Measurements from ENCODE around the gene MRPL52. TPM values are rescaled to one million over a fixed set of nuclear protein-coding genes. Genes with fewer than 3 reads are reported as not detected.
"Not testable (repeated sequence)": the region's sequence is repeated elsewhere in the genome, so short reads cannot be mapped to it uniquely, and the experiment has no call there.

MRPL52 gene
- total RNA-seq (2014; rRNA removed; shearing (Covaris generic); ENCODE audit: low replicate concordance), result 71.3 and 107 TPM in 2 replicates

GRCh38 chr14:22829661-22830442 is at the start of gene MRPL52:
Gene MRPL52, plus strand, starts transcription at chr14:22829887. Its CDS starts 26 bp downstream, at chr14:22829913.
- H3K27ac ChIP-seq (ENCODE audit: low read length), result peak within 1 kb of the TSS; percentile 57
- no peaks in the 10 kb centered on the region for H3K9me2 ChIP-seq (replicated peaks; ENCODE audit: insufficient read depth, low read length)
- peak within 1 kb of the TSS; percentile 81 for H3K9ac ChIP-seq (ENCODE audit: low read length)
- H3K4me1 ChIP-seq (ENCODE audit: low read length), result peaks cover 20% of the 10 kb centered on the region
- H3K36me3 ChIP-seq (ENCODE audit: insufficient read depth, low read length), result peaks cover 15% of the 10 kb centered on the region; the same call in 1 of the 2 replicates
- H3K4me3 ChIP-seq (ENCODE audit: low read length), result peak within 1 kb of the TSS; percentile 87
- H3K27me3 ChIP-seq (ENCODE audit: low read length), result no peaks in the 10 kb centered on the region
- H2AFZ ChIP-seq (ENCODE audit: low read length), result peak within 1 kb of the TSS; percentile 70
- H4K20me1 ChIP-seq (ENCODE audit: insufficient read depth, low read depth, low read length), result no peaks in the 10 kb centered on the region
- peak within 1 kb of the TSS; percentile 90 for H3K4me2 ChIP-seq (ENCODE audit: low read depth, low read length, poor library complexity, severe bottlenecking)
- peaks cover 20% of the 10 kb centered on the region for H3K79me2 ChIP-seq (ENCODE audit: low read length)
- H3K9me3 ChIP-seq (ENCODE audit: low read length), result no peaks in the 10 kb centered on the region
- peak; percentile 98 for DNase-seq

GRCh38 chr14:22780105-22780679 is 49.5 kb upstream of the MRPL52 start:
- H3K4me3 ChIP-seq (ENCODE audit: low read length), result no peak overlapping the region
- DNase-seq, result no peak
- no peaks in the 10 kb centered on the region for H3K36me3 ChIP-seq (ENCODE audit: insufficient read depth, low read length)
- H3K4me2 ChIP-seq (ENCODE audit: low read depth, low read length, poor library complexity, severe bottlenecking), result no peak overlapping the region
- H3K9ac ChIP-seq (ENCODE audit: low read length), result no peak overlapping the region
- H2AFZ ChIP-seq (ENCODE audit: low read length), result no peak overlapping the region
- H3K27me3 ChIP-seq (ENCODE audit: low read length), result no peaks in the 10 kb centered on the region
- H4K20me1 ChIP-seq (ENCODE audit: insufficient read depth, low read depth, low read length), result no peaks in the 10 kb centered on the region
- no peaks in the 10 kb centered on the region for H3K4me1 ChIP-seq (ENCODE audit: low read length)
- H3K27ac ChIP-seq (ENCODE audit: low read length), result no peak overlapping the region
- no peaks in the 10 kb centered on the region for H3K79me2 ChIP-seq (ENCODE audit: low read length)
- H3K9me2 ChIP-seq (replicated peaks; ENCODE audit: insufficient read depth, low read length), result no peaks in the 10 kb centered on the region
- H3K9me3 ChIP-seq (ENCODE audit: low read length), result no peaks in the 10 kb centered on the region

- Histone ChIP-seq H3K36me3 (ENCODE audit: insufficient read depth, low read length) (no peaks in the 10 kb centered on the region), H3K9ac (ENCODE audit: low read length) (no peak overlapping the region), H2AFZ (ENCODE audit: low read length) (no peak overlapping the region), H3K27ac (ENCODE audit: low read length) (no peak overlapping the region), H3K27me3 (ENCODE audit: low read length) (no peaks in the 10 kb centered on the region), H3K9me3 (ENCODE audit: low read length) (no peaks in the 10 kb centered on the region), H3K4me2 (ENCODE audit: low read depth, low read length, poor library complexity, severe bottlenecking) (no peak overlapping the region), H3K4me3 (ENCODE audit: low read length) (no peak overlapping the region), H4K20me1 (ENCODE audit: insufficient read depth, low read depth, low read length) (no peaks in the 10 kb centered on the region), H3K79me2 (ENCODE audit: low read length) (no peaks in the 10 kb centered on the region), H3K9me2 (replicated peaks; ENCODE audit: insufficient read depth, low read length) (no peaks in the 10 kb centered on the region), H3K4me1 (ENCODE audit: low read length) (no peaks in the 10 kb centered on the region)
- no peak for DNase-seq
Observed at GRCh38 chr14:22780941-22781300, 48.8 kb upstream of the MRPL52 start.

DNA sequence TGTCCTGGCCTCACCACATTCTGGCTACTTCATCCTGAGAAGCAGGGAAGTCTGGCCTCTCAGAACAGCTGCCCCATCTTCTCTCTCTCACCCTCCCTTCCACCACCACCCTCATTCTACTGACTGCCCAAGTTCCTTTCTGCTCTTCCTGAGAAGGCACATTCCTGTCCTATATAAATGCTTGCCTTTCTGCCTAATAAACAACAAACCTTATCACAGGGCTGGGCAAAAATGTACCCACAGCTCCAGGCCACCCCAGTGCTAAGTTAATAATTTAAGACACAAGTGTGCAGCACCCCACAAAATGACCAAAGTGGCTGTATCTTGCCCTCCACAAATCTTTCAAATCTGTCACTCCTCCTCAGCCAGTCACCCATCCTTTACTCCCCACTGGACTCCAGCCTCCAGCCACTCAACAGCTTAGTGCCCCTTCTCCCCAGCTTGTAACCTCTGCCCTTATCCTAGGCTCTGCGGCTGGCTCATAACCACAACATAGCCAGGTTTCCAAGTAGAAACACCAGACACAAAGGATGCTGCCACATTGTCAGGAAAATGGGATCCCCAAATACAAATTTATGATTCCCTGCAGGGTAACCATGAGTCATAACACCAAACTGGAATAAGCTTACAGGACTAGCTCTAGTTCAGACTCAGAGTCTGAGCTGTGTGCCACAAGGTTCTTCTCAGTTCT is 48.2 kb upstream of the MRPL52 start:
- no peak overlapping the region for H3K27ac ChIP-seq (ENCODE audit: low read length)
- H2AFZ ChIP-seq (ENCODE audit: low read length), result no peak overlapping the region
- no peaks in the 10 kb centered on the region for H3K36me3 ChIP-seq (ENCODE audit: insufficient read depth, low read length)
- H3K4me2 ChIP-seq (ENCODE audit: low read depth, low read length, poor library complexity, severe bottlenecking), result no peak overlapping the region
- no peaks in the 10 kb centered on the region for H3K9me2 ChIP-seq (replicated peaks; ENCODE audit: insufficient read depth, low read length)
- no peaks in the 10 kb centered on the region for H3K79me2 ChIP-seq (ENCODE audit: low read length)
- no peaks in the 10 kb centered on the region for H3K27me3 ChIP-seq (ENCODE audit: low read length)
- no peaks in the 10 kb centered on the region for H3K9me3 ChIP-seq (ENCODE audit: low read length)
- H3K4me3 ChIP-seq (ENCODE audit: low read length), result no peak overlapping the region
- no peaks in the 10 kb centered on the region for H4K20me1 ChIP-seq (ENCODE audit: insufficient read depth, low read depth, low read length)
- DNase-seq, result no peak
- no peaks in the 10 kb centered on the region for H3K4me1 ChIP-seq (ENCODE audit: low read length)
- no peak overlapping the region for H3K9ac ChIP-seq (ENCODE audit: low read length)

GRCh38 chr14:22786685-22787084 is 43.0 kb upstream of the MRPL52 start:
- no peak overlapping the region for H3K27ac ChIP-seq (ENCODE audit: low read length)
- no peak overlapping the region for H3K9ac ChIP-seq (ENCODE audit: low read length)

GRCh38 chr14:22791301-22791700 is 38.4 kb upstream of the MRPL52 start:
- Histone ChIP-seq H3K9me3 (ENCODE audit: low read length) (no peaks in the 10 kb centered on the region), H3K4me1 (ENCODE audit: low read length) (peaks cover 34% of the 10 kb centered on the region), H4K20me1 (ENCODE audit: insufficient read depth, low read depth, low read length) (no peaks in the 10 kb centered on the region), H3K4me3 (ENCODE audit: low read length) (no peak overlapping the region), H3K9ac (ENCODE audit: low read length) (no peak overlapping the region), H3K36me3 (ENCODE audit: insufficient read depth, low read length) (no peaks in the 10 kb centered on the region), H3K27ac (ENCODE audit: low read length) (no peak overlapping the region), H3K9me2 (replicated peaks; ENCODE audit: insufficient read depth, low read length) (no peaks in the 10 kb centered on the region), H3K4me2 (ENCODE audit: low read depth, low read length, poor library complexity, severe bottlenecking) (no peak overlapping the region), H3K27me3 (ENCODE audit: low read length) (no peaks in the 10 kb centered on the region), H3K79me2 (ENCODE audit: low read length) (no peaks in the 10 kb centered on the region), H2AFZ (ENCODE audit: low read length) (peak overlapping the region; percentile 13; the same call in 1 of the 2 replicates)
- no peak for DNase-seq

More at GRCh38 chr14:22786685-22787084, 43.0 kb upstream of the MRPL52 start:
- Histone ChIP-seq H3K36me3 (ENCODE audit: insufficient read depth, low read length) (no peaks in the 10 kb centered on the region), H2AFZ (ENCODE audit: low read length) (no peak overlapping the region), H3K9me3 (ENCODE audit: low read length) (no peaks in the 10 kb centered on the region), H4K20me1 (ENCODE audit: insufficient read depth, low read depth, low read length) (no peaks in the 10 kb centered on the region), H3K4me3 (ENCODE audit: low read length) (no peak overlapping the region), H3K79me2 (ENCODE audit: low read length) (no peaks in the 10 kb centered on the region), H3K27me3 (ENCODE audit: low read length) (no peaks in the 10 kb centered on the region), H3K9me2 (replicated peaks; ENCODE audit: insufficient read depth, low read length) (no peaks in the 10 kb centered on the region), H3K4me1 (ENCODE audit: low read length) (peaks cover 22% of the 10 kb centered on the region), H3K4me2 (ENCODE audit: low read depth, low read length, poor library complexity, severe bottlenecking) (no peak overlapping the region)
- DNase-seq, result no peak

DNA sequence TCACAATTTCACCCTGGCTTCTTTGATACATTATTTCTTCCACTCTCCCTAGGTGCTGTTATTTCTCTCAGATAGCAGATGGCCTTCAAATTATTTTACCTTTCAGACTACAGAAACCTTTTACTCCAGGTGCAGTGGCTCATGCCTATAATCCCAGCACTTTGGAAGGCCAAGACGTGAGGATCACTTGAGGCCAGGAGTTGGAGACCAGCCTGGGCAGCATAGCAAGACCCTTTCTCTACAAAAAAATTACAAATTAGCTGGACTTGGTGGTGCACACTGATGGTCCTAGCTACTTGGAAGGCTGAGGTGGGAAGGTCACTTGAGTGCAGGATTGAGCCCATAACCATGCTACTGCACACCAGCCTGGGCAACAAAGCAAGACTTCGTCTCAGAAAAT is 37.5 kb upstream of the MRPL52 start:
- no peak overlapping the region for H2AFZ ChIP-seq (ENCODE audit: low read length)
- H3K9me3 ChIP-seq (ENCODE audit: low read length), result no peaks in the 10 kb centered on the region
- no peak overlapping the region for H3K4me2 ChIP-seq (ENCODE audit: low read depth, low read length, poor library complexity, severe bottlenecking)
- H3K9ac ChIP-seq (ENCODE audit: low read length), result no peak overlapping the region
- H4K20me1 ChIP-seq (ENCODE audit: insufficient read depth, low read depth, low read length), result no peaks in the 10 kb centered on the region
- no peak overlapping the region for H3K4me3 ChIP-seq (ENCODE audit: low read length)
- H3K27ac ChIP-seq (ENCODE audit: low read length), result no peak overlapping the region
- H3K36me3 ChIP-seq (ENCODE audit: insufficient read depth, low read length), result no peaks in the 10 kb centered on the region
- no peaks in the 10 kb centered on the region for H3K9me2 ChIP-seq (replicated peaks; ENCODE audit: insufficient read depth, low read length)
- H3K27me3 ChIP-seq (ENCODE audit: low read length), result no peaks in the 10 kb centered on the region
- DNase-seq, result no peak
- H3K4me1 ChIP-seq (ENCODE audit: low read length), result peaks cover 34% of the 10 kb centered on the region
- H3K79me2 ChIP-seq (ENCODE audit: low read length), result no peaks in the 10 kb centered on the region

DNA sequence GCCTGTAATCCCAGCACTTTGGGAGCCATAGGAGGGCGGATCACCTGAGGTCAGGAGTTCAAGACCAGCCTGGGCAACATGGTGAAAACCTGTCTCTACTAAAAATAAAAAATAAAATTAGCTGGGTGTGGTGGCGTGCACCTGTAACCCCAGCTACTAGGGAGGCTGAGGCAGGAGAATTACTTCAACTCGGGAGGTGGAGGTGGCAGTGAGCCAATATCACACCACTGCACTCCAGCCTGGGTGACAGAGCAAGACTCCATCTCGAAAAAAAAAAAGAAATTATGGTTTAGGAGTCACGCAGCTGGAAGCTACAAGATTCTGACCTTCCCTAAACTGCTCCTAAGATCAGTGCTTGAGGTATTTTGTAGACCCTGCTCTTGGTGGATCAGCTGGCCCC is 36.1 kb upstream of the MRPL52 start:
- not testable (repeated sequence) for H3K9me3 ChIP-seq (ENCODE audit: low read length); H3K36me3 ChIP-seq (ENCODE audit: insufficient read depth, low read length); H2AFZ ChIP-seq (ENCODE audit: low read length); H3K27ac ChIP-seq (ENCODE audit: low read length); H3K9ac ChIP-seq (ENCODE audit: low read length); H3K27me3 ChIP-seq (ENCODE audit: low read length); H3K4me2 ChIP-seq (ENCODE audit: low read depth, low read length, poor library complexity, severe bottlenecking); DNase-seq; H3K4me3 ChIP-seq (ENCODE audit: low read length); H3K9me2 ChIP-seq (replicated peaks; ENCODE audit: insufficient read depth, low read length); H4K20me1 ChIP-seq (ENCODE audit: insufficient read depth, low read depth, low read length); H3K79me2 ChIP-seq (ENCODE audit: low read length)
- H3K4me1 ChIP-seq (ENCODE audit: low read length), result peaks cover 45% of the 10 kb centered on the region

Data from Karpas-422 (cell line).